HFFc6 (cell line): ENCODE measurements around the gene RRP1. TPM values are rescaled to one million over a fixed set of nuclear protein-coding genes. Genes with fewer than 3 reads are reported as not detected.

ENCODE experiments used
- DNase-seq: peaks from one replicate; pipeline ENCODE4 v3.0.0-alpha.2; 2018
- H3K27ac Mint-ChIP-seq: 2 replicates; pipeline ENCODE4 v1.8.0; 2020; ENCODE audit warnings: mild to moderate bottlenecking, mixed read lengths
- H3K27me3 Mint-ChIP-seq: 2 replicates; pipeline ENCODE4 v1.8.0; 2021; ENCODE audit warnings: mild to moderate bottlenecking, moderate library complexity, mixed read lengths; ENCODE audit not compliant: insufficient read depth
- H3K36me3 Mint-ChIP-seq: 2 replicates; pipeline ENCODE4 v1.8.0; 2021; ENCODE audit warnings: low read depth, mixed read lengths
- H3K4me1 Mint-ChIP-seq: 2 replicates; pipeline ENCODE4 v1.8.0; 2020; ENCODE audit warnings: low read depth, mixed read lengths
- H3K4me3 Mint-ChIP-seq: 2 replicates; pipeline ENCODE4 v1.8.0; 2020; ENCODE audit warnings: mild to moderate bottlenecking, moderate library complexity, mixed read lengths
- H3K9me3 Mint-ChIP-seq: 2 replicates; pipeline ENCODE4 v1.8.0; 2020; ENCODE audit warnings: mild to moderate bottlenecking, mixed read lengths
- total RNA-seq, 6 experiments: library from RNA; stranded (reverse); fragmentation: NEBNext Ultra II Directional; extraction: Animal tissue kit (Norgen Biotek cat#: 25700); gene quantifications; 2 replicates in 1 of 6; 3 replicates in 5 of 6; pipeline ENCODE4 v1.2.3, GENCODE V29; 2021
- TF ChIP-seq, protein P1 (sequence below): fragments of 200-600 bp; sonication (generic); IDR thresholded peaks from 2 replicates; pipeline ENCODE4 v1.5.0; 2021; ENCODE audit warnings: antibody characterized with exemption, mild to moderate bottlenecking

Gene RRP1
- total RNA-seq, 6 experiments from 2014 or later = 19.9 to 24.8 (median 23.0) TPM

DNA sequence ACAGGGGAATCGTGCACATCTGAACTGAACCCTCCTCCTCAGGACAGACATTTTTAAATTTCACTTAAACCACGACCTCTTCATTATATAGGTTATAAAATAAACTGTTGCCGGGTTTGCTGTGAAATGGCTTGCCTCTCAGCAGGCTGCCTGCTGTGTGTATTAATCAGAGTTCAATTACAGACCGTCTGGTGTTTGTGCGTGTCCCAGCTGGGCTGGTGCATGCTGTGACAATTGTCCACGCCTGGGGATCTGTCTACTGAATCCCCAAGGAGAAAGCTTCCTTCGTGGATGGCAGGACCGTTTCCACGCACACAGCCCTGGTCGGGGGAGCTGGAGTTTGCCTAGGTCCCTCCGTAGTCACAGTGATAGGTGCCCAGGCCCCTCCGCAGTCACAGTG is 62.2 kb downstream of the RRP1 start:
- H3K4me1 Mint-ChIP-seq = no peaks in the 10 kb centered on the region
- no peak overlapping the region for H3K27ac Mint-ChIP-seq
- TF ChIP-seq, protein P1, sequence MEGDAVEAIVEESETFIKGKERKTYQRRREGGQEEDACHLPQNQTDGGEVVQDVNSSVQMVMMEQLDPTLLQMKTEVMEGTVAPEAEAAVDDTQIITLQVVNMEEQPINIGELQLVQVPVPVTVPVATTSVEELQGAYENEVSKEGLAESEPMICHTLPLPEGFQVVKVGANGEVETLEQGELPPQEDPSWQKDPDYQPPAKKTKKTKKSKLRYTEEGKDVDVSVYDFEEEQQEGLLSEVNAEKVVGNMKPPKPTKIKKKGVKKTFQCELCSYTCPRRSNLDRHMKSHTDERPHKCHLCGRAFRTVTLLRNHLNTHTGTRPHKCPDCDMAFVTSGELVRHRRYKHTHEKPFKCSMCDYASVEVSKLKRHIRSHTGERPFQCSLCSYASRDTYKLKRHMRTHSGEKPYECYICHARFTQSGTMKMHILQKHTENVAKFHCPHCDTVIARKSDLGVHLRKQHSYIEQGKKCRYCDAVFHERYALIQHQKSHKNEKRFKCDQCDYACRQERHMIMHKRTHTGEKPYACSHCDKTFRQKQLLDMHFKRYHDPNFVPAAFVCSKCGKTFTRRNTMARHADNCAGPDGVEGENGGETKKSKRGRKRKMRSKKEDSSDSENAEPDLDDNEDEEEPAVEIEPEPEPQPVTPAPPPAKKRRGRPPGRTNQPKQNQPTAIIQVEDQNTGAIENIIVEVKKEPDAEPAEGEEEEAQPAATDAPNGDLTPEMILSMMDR = no peak
- H3K4me3 Mint-ChIP-seq = no peak overlapping the region
- no peak for DNase-seq
- no peaks in the 10 kb centered on the region for H3K9me3 Mint-ChIP-seq
- no peaks in the 10 kb centered on the region for H3K36me3 Mint-ChIP-seq
- H3K27me3 Mint-ChIP-seq = peaks cover 36% of the 10 kb centered on the region

DNA sequence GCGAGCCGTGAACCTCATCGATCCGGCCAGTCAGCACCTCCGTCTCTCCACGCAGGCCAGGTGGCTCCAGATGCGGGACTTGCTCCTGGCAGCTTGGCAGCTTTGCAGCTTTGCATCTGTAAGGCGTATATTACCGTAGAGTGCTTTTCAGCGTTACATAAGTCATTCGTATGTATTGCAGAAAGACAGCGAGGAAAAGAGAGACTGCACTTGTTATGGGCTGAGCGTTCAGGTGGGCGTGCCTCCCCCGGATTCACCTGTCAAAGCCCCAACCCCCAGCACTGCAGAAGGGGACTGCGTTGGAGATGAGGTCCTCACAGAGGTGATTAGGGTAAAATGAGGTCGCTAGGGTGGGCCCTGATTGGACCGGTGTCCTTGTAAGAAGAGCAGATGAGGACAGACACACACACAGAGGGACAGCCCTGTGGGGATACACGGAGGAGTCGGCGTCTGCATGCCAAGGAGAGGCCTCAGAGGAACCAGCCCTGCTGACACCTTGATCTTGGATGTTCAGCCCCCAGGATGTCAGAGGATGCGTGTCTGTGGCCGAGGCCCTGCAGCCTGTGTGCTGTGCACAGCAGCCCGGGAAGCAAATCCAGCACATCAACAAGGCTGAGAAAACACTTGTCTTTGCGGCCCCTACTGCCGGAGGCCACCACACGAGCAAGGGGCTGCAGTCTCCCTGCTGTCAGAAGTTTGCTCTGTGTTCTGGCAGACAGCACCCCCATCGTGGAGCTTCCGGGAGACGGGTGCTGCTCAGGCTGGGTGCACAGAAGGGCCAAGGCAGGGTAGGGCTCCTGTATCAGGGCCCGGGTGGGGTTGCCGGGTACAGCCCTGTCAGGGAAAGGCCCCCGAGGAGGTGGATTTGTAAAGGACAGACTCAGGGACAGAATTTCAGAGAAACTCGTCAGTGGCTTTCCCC is 64.7 kb downstream of the RRP1 start:
- H3K4me1 Mint-ChIP-seq = no peaks in the 10 kb centered on the region
- peaks cover 35% of the 10 kb centered on the region for H3K27me3 Mint-ChIP-seq
- H3K27ac Mint-ChIP-seq = no peak overlapping the region
- DNase-seq = no peak
- no peaks in the 10 kb centered on the region for H3K9me3 Mint-ChIP-seq
- no peaks in the 10 kb centered on the region for H3K36me3 Mint-ChIP-seq
- TF ChIP-seq, protein P1 = no peak
- no peak overlapping the region for H3K4me3 Mint-ChIP-seq

Other genes starting within 250 kb of the RRP1 start
- under 1 TPM; 0.33 to 0.90 (median 0.59) TPM for gene HSF2BP, start 130.1 kb upstream of the RRP1 start, total RNA-seq
- gene RRP1B, start 130.0 kb upstream of the RRP1 start, total RNA-seq = 10 to 100 TPM; 26.9 to 34.4 (median 27.6) TPM
- 100 to 1,000 TPM; 154 to 160 (median 157) TPM for gene PDXK, start 70.4 kb upstream of the RRP1 start, total RNA-seq
- gene CSTB, start 13.3 kb upstream of the RRP1 start, total RNA-seq = 10 to 100 TPM; 56.7 to 71.4 (median 66.9) TPM
- 100 to 1,000 TPM in 2 of 6 experiments, 10 to 100 TPM in 4; 94.6 to 114 (median 97.8) TPM for gene AGPAT3, start 75.6 kb downstream of the RRP1 start, total RNA-seq
- 10 to 100 TPM; 24.1 to 29.4 (median 27.7) TPM for gene TRAPPC10, start 222.7 kb downstream of the RRP1 start, total RNA-seq